Dermis microvascular lymphatic vessel endothelial cell (primary cell): ENCODE measurements around the gene ZBTB17. TPM values are rescaled to one million over a fixed set of nuclear protein-coding genes. Genes with fewer than 3 reads are reported as not detected.

Experiments used
- DNase-seq, 2 donors: peaks; one replicate each; pipeline versions ENCODE4 v3.0.0 to v3.0.0-alpha.2; 2010; ENCODE audit warnings: low read depth in 2 of 2
- total RNA-seq: library from RNA; depleted of rRNA; stranded (reverse); fragments of >200 nt; gene quantifications from 2 replicates; pipeline ENCODE4 v1.2.1, GENCODE V29; 2014

The ZBTB17 gene
- total RNA-seq, 1 donor from 2014 or later: 33.5 TPM

GRCh38 chr1:15947382-15948090, 28.4 kb downstream of the ZBTB17 start:
- no peak for DNase-seq

- no peak for DNase-seq
Observed at GRCh38 chr1:15946571-15947381, 29.1 kb downstream of the ZBTB17 start.

- DNase-seq: no peak
Observed at GRCh38 chr1:15945832-15946448, 30.0 kb downstream of the ZBTB17 start.

GRCh38 chr1:15945011-15945831, 30.7 kb downstream of the ZBTB17 start:
- no peak for DNase-seq

GRCh38 chr1:15944308-15945010, 31.4 kb downstream of the ZBTB17 start:
- DNase-seq: no peak

GRCh38 chr1:15943992-15944307, 32.0 kb downstream of the ZBTB17 start:
- DNase-seq: no peak

- DNase-seq: no peak
Observed at GRCh38 chr1:15943328-15943991, 32.4 kb downstream of the ZBTB17 start.

- DNase-seq: no peak
Observed at GRCh38 chr1:15942661-15943327, 33.1 kb downstream of the ZBTB17 start.

GRCh38 chr1:15941899-15942660, 33.8 kb downstream of the ZBTB17 start:
- no peak for DNase-seq

- DNase-seq: no peak
Observed at GRCh38 chr1:15941044-15941840, 34.7 kb downstream of the ZBTB17 start.

- DNase-seq: no peak
Observed at GRCh38 chr1:15940110-15941043, 35.5 kb downstream of the ZBTB17 start.

GRCh38 chr1:15939181-15940109, 36.5 kb downstream of the ZBTB17 start:
- peak in 1 of 2 donors; percentile 78 for DNase-seq

- no peak for DNase-seq
Observed at GRCh38 chr1:15938628-15939161, 37.2 kb downstream of the ZBTB17 start.

GRCh38 chr1:15937706-15938168, 38.2 kb downstream of the ZBTB17 start:
- DNase-seq: peak; percentile 38 to 85

GRCh38 chr1:15937146-15937545, 38.8 kb downstream of the ZBTB17 start:
- no peak for DNase-seq

- DNase-seq: no peak
Observed at GRCh38 chr1:15936025-15936424, 39.9 kb downstream of the ZBTB17 start.
